Testis (tissue), 3 donors: ENCODE measurements around the gene PLG. TPM values are rescaled to one million over a fixed set of nuclear protein-coding genes. Genes with fewer than 3 reads are reported as not detected.
"Not testable (repeated sequence)": the region's sequence is repeated elsewhere in the genome, so short reads cannot be mapped to it uniquely, and the experiment has no call there.

Source experiments
- DNase-seq: peaks from one replicate; pipeline ENCODE4 v3.0.0-alpha.2; 2019
- H3K27ac ChIP-seq, 2 donors: fragments of 200-600 bp; sonication (generic); one replicate each; pipeline ENCODE4 v1.5.1; 2019
- H3K27me3 ChIP-seq: fragments of 200-600 bp; sonication (generic); one replicate; pipeline ENCODE4 v1.5.1; 2019
- H3K36me3 ChIP-seq: fragments of 200-600 bp; sonication (generic); one replicate; pipeline ENCODE4 v1.5.1; 2017; ENCODE audit warnings: low read depth; ENCODE audit errors: missing control alignments
- H3K4me1 ChIP-seq: fragments of 200-600 bp; sonication (generic); one replicate; pipeline ENCODE4 v1.5.1; 2019
- H3K4me3 ChIP-seq, 2 donors: fragments of 200-600 bp; sonication (generic); one replicate each; pipeline ENCODE4 v1.5.1; 2017 to 2019
- H3K9me3 ChIP-seq: fragments of 200-600 bp; sonication (generic); one replicate; pipeline ENCODE4 v1.5.1; 2017
- CTCF ChIP-seq, 3 experiments: fragments of 450-650 bp in 2 of 3; fragments of 200-600 bp in 1 of 3; sonication (generic) in 1 of 3; IDR thresholded peaks; one replicate each; pipeline ENCODE4 v1.5.1; 2016 to 2019; ENCODE audit warnings: antibody characterized with exemption in 3 of 3, mild to moderate bottlenecking in 2 of 3, moderate library complexity in 1 of 3
- POLR2A ChIP-seq: fragments of 450-650 bp; IDR thresholded peaks from one replicate; pipeline ENCODE4 v1.6.1; 2017; ENCODE audit warnings: antibody characterized with exemption, mild to moderate bottlenecking, moderate library complexity
- WGBS, 2 donors: methylation state at CpG; one replicate each; pipeline ENCODE4 v1.1.5; 2018; 5-methylcytosine and 5-hydroxymethylcytosine counted together
- intact Hi-C: fragments of 100-400 bp; cut with DNase I; formaldehyde crosslinking; loops from one replicate; pipeline ENCODE4 v1.15.1; 2023; ENCODE audit warnings: low total_unique reads
- polyA plus RNA-seq: library from polyadenylated mRNA; stranded (reverse); fragments of 350-450 nt; fragmentation: Illumina TruSeq; extraction: RNeasy Lipid Tissue Mini Kit (QIAGEN cat#74804); gene quantifications from one replicate; pipeline ENCODE4 v1.2.3, GENCODE V29; 2014; ENCODE audit warnings: low read depth, low replicate concordance; ENCODE audit not compliant: insufficient read depth
- total RNA-seq, 2 donors: library from RNA; depleted of rRNA; stranded (reverse); fragments of >200 nt; gene quantifications; one replicate each; pipeline ENCODE4 v1.2.3, GENCODE V29; 2016

Gene PLG
- total and polyA plus RNA-seq, 3 donors from 2014 or later: 0.62 to 1.5 TPM; not detected in 1

GRCh38 chr6:160775792-160776580, 73.9 kb downstream of the PLG start:
- no peak for DNase-seq
- TF ChIP-seq POLR2A: no peak
- TF ChIP-seq CTCF (IDR thresholded peaks at IDR 0.05): no peak
- 68 to 75% methylated on average over 6 of the region's 6 CpGs for WGBS, 2 donors
- H3K4me1 ChIP-seq: no peaks in the 10 kb centered on the region
- H3K9me3 ChIP-seq: no peaks in the 10 kb centered on the region
- H3K36me3 ChIP-seq: no peaks in the 10 kb centered on the region
- H3K4me3 ChIP-seq: no peak overlapping the region
- no peaks in the 10 kb centered on the region for H3K27me3 ChIP-seq
- no peak overlapping the region for H3K27ac ChIP-seq
- intact Hi-C loops: no loop called here

GRCh38 chr6:160779095-160779494, 77.1 kb downstream of the PLG start:
- intact Hi-C loops, H3K27me3 ChIP-seq, H3K4me1 ChIP-seq, H3K4me3 ChIP-seq, H3K9me3 ChIP-seq, H3K36me3 ChIP-seq, DNase-seq, H3K27ac ChIP-seq: not testable (repeated sequence)
- 92 to 95% methylated on average over 6 of the region's 6 CpGs for WGBS, 2 donors

- 82 to 90% methylated on average over 3 of the region's 3 CpGs for WGBS, 2 donors
- H3K27me3 ChIP-seq, intact Hi-C loops, H3K4me1 ChIP-seq, H3K9me3 ChIP-seq, H3K36me3 ChIP-seq, DNase-seq, H3K4me3 ChIP-seq, H3K27ac ChIP-seq: not testable (repeated sequence)
These were observed 78.6 kb downstream of the PLG start for GRCh38 chr6:160780656-160781055.

GRCh38 chr6:160781298-160781697, 79.3 kb downstream of the PLG start:
- no peak for TF ChIP-seq CTCF (IDR thresholded peaks at IDR 0.05)
- TF ChIP-seq POLR2A: no peak
- no peak overlapping the region for H3K4me3 ChIP-seq
- 84 to 88% methylated on average over 4 of the region's 4 CpGs for WGBS, 2 donors
- H3K36me3 ChIP-seq: no peaks in the 10 kb centered on the region
- intact Hi-C loops: no loop called here
- DNase-seq: no peak
- no peaks in the 10 kb centered on the region for H3K27me3 ChIP-seq
- H3K9me3 ChIP-seq: no peaks in the 10 kb centered on the region
- H3K27ac ChIP-seq: no peak overlapping the region
- no peaks in the 10 kb centered on the region for H3K4me1 ChIP-seq

- 70 to 79% methylated on average over 1 of the region's 1 CpG for WGBS, 2 donors
- Histone ChIP-seq H3K27ac (no peak overlapping the region), H3K9me3 (no peaks in the 10 kb centered on the region), H3K4me1 (no peaks in the 10 kb centered on the region), H3K27me3 (no peaks in the 10 kb centered on the region), H3K36me3 (no peaks in the 10 kb centered on the region), H3K4me3 (no peak overlapping the region)
- DNase-seq: no peak
- intact Hi-C loops: no loop called here
- TF ChIP-seq POLR2A (no peak), CTCF (IDR thresholded peaks at IDR 0.05) (no peak)
These were observed 80.2 kb downstream of the PLG start for GRCh38 chr6:160782228-160782627.

- H3K27ac ChIP-seq: no peak overlapping the region
- no peaks in the 10 kb centered on the region for H3K27me3 ChIP-seq
- TF ChIP-seq POLR2A (no peak), CTCF (IDR thresholded peaks at IDR 0.05) (no peak)
- no peaks in the 10 kb centered on the region for H3K4me1 ChIP-seq
- intact Hi-C loops: no loop called here
- no peak for DNase-seq
- no peak overlapping the region for H3K4me3 ChIP-seq
- no peaks in the 10 kb centered on the region for H3K36me3 ChIP-seq
- 57 to 61% methylated on average over 7 of the region's 7 CpGs for WGBS, 2 donors
- H3K9me3 ChIP-seq: no peaks in the 10 kb centered on the region
These were observed 81.7 kb downstream of the PLG start for GRCh38 chr6:160783741-160784140.

- H3K4me1 ChIP-seq, H3K9me3 ChIP-seq, H3K27ac ChIP-seq, H3K27me3 ChIP-seq, DNase-seq, H3K36me3 ChIP-seq, intact Hi-C loops, H3K4me3 ChIP-seq: not testable (repeated sequence)
- WGBS, 2 donors: 85% methylated on average over 3 of the region's 3 CpGs
These were observed 86.1 kb downstream of the PLG start for GRCh38 chr6:160788126-160788525.
